HL-60 (cell line): ENCODE results near the gene ANO2.

Experiments
- DNase-seq, 2 experiments: peaks; one replicate each; pipeline ENCODE4 v3.0.0-alpha.2; 2010 to 2020; ENCODE audit warnings: low read depth in 1 of 2, low spot score in 1 of 2
- H3K27ac ChIP-seq: fragments of 250-450 bp; sonication (Bioruptor Pico); replicated peaks from 2 replicates; pipeline ENCODE4 v1.5.1; 2020; ENCODE audit warnings: mild to moderate bottlenecking, moderate library complexity
- H3K27me3 ChIP-seq: fragments of 250-450 bp; sonication (Bioruptor Pico); 2 replicates; pipeline ENCODE4 v1.5.1; 2021; ENCODE audit warnings: mild to moderate bottlenecking, moderate library complexity; ENCODE audit not compliant: insufficient read depth, poor library complexity, severe bottlenecking
- H3K4me3 ChIP-seq: replicated peaks from 2 replicates; pipeline ENCODE4 v1.5.1; 2011; ENCODE audit warnings: mild to moderate bottlenecking, control low read depth, low read length; ENCODE audit not compliant: insufficient read depth
- GABPA ChIP-seq: IDR thresholded peaks from 2 replicates; pipeline ENCODE4 v1.6.1; 2012; ENCODE audit warnings: low read depth
- POLR2AphosphoS5 ChIP-seq: IDR thresholded peaks from 2 replicates; pipeline ENCODE4 v1.6.1; 2012; ENCODE audit warnings: low read depth
- SPI1 ChIP-seq: IDR thresholded peaks from 2 replicates; pipeline ENCODE4 v1.6.1; 2012; ENCODE audit warnings: low read depth, mild to moderate bottlenecking, borderline replicate concordance
- TF ChIP-seq, protein P1 (sequence below): IDR thresholded peaks from 2 replicates; pipeline ENCODE4 v1.6.1; 2012; ENCODE audit warnings: low read depth; ENCODE audit not compliant: insufficient replicate concordance
- TF ChIP-seq, protein P2 (sequence below): IDR thresholded peaks from one replicate; pipeline ENCODE4 v1.5.1; 2011; ENCODE audit warnings: low read length, control low read depth, inconsistent platforms; ENCODE audit not compliant: insufficient read depth

ANO2 gene

DNA sequence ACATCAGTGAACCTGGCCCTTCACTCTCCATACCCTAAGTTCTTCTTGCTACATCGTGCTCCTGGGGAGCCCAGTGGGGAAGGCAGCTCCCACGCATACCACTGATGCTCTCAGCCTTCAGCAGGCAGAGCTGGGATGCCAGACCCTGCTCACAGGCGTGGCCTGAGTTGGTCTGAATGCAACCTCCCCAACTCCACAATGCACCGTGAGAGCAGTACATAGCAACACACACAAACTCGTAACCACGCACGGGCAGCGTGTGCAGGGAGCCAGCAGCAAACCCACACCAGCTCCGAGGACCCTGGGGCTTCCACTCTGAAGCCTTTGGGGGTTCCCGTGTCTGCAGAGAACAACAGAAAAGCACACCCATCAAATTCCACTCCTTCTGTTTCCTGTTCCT is 37.3 kb downstream of the ANO2 start:
- DNase-seq: no peak
- TF ChIP-seq GABPA: no peak
- TF ChIP-seq, protein P1, sequence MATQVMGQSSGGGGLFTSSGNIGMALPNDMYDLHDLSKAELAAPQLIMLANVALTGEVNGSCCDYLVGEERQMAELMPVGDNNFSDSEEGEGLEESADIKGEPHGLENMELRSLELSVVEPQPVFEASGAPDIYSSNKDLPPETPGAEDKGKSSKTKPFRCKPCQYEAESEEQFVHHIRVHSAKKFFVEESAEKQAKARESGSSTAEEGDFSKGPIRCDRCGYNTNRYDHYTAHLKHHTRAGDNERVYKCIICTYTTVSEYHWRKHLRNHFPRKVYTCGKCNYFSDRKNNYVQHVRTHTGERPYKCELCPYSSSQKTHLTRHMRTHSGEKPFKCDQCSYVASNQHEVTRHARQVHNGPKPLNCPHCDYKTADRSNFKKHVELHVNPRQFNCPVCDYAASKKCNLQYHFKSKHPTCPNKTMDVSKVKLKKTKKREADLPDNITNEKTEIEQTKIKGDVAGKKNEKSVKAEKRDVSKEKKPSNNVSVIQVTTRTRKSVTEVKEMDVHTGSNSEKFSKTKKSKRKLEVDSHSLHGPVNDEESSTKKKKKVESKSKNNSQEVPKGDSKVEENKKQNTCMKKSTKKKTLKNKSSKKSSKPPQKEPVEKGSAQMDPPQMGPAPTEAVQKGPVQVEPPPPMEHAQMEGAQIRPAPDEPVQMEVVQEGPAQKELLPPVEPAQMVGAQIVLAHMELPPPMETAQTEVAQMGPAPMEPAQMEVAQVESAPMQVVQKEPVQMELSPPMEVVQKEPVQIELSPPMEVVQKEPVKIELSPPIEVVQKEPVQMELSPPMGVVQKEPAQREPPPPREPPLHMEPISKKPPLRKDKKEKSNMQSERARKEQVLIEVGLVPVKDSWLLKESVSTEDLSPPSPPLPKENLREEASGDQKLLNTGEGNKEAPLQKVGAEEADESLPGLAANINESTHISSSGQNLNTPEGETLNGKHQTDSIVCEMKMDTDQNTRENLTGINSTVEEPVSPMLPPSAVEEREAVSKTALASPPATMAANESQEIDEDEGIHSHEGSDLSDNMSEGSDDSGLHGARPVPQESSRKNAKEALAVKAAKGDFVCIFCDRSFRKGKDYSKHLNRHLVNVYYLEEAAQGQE: no peak
- no peak for TF ChIP-seq SPI1
- TF ChIP-seq POLR2AphosphoS5: no peak
- TF ChIP-seq, protein P2, sequence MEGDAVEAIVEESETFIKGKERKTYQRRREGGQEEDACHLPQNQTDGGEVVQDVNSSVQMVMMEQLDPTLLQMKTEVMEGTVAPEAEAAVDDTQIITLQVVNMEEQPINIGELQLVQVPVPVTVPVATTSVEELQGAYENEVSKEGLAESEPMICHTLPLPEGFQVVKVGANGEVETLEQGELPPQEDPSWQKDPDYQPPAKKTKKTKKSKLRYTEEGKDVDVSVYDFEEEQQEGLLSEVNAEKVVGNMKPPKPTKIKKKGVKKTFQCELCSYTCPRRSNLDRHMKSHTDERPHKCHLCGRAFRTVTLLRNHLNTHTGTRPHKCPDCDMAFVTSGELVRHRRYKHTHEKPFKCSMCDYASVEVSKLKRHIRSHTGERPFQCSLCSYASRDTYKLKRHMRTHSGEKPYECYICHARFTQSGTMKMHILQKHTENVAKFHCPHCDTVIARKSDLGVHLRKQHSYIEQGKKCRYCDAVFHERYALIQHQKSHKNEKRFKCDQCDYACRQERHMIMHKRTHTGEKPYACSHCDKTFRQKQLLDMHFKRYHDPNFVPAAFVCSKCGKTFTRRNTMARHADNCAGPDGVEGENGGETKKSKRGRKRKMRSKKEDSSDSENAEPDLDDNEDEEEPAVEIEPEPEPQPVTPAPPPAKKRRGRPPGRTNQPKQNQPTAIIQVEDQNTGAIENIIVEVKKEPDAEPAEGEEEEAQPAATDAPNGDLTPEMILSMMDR: no peak
- Histone ChIP-seq H3K27ac (no peak overlapping the region), H3K27me3 (peaks cover 3% of the 10 kb centered on the region), H3K4me3 (no peak overlapping the region)

- Histone ChIP-seq H3K27ac (no peak overlapping the region), H3K27me3 (peaks cover 3% of the 10 kb centered on the region), H3K4me3 (no peak overlapping the region)
- DNase-seq: no peak
- TF ChIP-seq, protein P1: no peak
- TF ChIP-seq SPI1 (no peak), POLR2AphosphoS5 (no peak), GABPA (no peak)
- TF ChIP-seq, protein P2: no peak
These were observed 39.3 kb downstream of the ANO2 start for GRCh38 chr12:5905757-5906156.

DNA sequence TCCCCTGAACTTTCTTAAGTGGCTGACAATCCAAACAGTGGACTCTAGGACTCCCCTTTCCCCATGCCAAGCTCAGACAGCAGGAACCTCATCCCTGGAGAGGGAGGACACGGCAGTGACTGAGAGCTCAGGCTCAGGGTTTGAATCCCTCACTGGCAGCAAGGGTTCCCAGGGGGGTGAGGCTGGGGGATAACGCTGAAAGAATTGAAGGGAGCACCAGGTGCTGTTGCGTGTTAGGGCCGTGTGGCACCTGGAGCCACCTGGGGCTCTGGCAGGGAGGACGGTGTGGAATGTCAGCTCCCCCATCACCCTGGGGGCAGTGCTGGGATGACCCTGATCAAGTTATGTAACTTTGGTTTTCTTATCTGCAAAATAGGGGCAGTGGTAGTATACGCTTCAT is 40.1 kb downstream of the ANO2 start:
- Histone ChIP-seq H3K27ac (no peak overlapping the region), H3K4me3 (no peak overlapping the region), H3K27me3 (peaks cover 3% of the 10 kb centered on the region)
- TF ChIP-seq, protein P2: no peak
- TF ChIP-seq, protein P1: no peak
- no peak for DNase-seq
